ENCODE results near the gene FYB1.

GRCh38 chr5:39185761-39186160 lies 33.6 kb downstream of the FYB1 start:
- no peak for TF ChIP-seq CTCF (IDR thresholded peaks at IDR 0.05; ENCODE audit: poor library complexity)
- TF ChIP-seq EZH2 (IDR thresholded peaks at IDR 0.05; ENCODE audit: borderline replicate concordance) = no peak
- TF ChIP-seq EZH2phosphoT487 (IDR thresholded peaks at IDR 0.05; ENCODE audit: low read depth, severe bottlenecking, unreplicated experiment) = no peak
